Fibroblast of lung (primary cell): ENCODE data around the gene E2F2. TPM values are rescaled to one million over a fixed set of nuclear protein-coding genes. Genes with fewer than 3 reads are reported as not detected.

ENCODE experiments used
- DNase-seq, 2 donors: peaks; one replicate each; pipeline versions ENCODE4 v3.0.0 to v3.0.0-alpha.2; 2010; ENCODE audit warnings: low read depth in 2 of 2
- H2AFZ ChIP-seq: 2 replicates; pipeline ENCODE4 v1.5.1; 2012; ENCODE audit warnings: low read length, control low read depth, inconsistent platforms
- H3K27ac ChIP-seq: 2 replicates; pipeline ENCODE4 v1.5.1; 2011; ENCODE audit warnings: low read length, control low read depth; ENCODE audit not compliant: insufficient read depth
- H3K27me3 ChIP-seq: 2 replicates; pipeline ENCODE4 v1.5.1; 2011; ENCODE audit warnings: mild to moderate bottlenecking, low read length; ENCODE audit not compliant: control insufficient read depth, insufficient read depth
- H3K36me3 ChIP-seq: 2 replicates; pipeline ENCODE4 v1.5.1; 2011; ENCODE audit warnings: low read length; ENCODE audit not compliant: control insufficient read depth, insufficient read depth
- H3K4me1 ChIP-seq: 2 replicates; pipeline ENCODE4 v1.5.1; 2011; ENCODE audit warnings: low read length; ENCODE audit not compliant: control insufficient read depth, insufficient read depth; ENCODE audit errors: extremely low read depth
- H3K4me2 ChIP-seq: 2 replicates; pipeline ENCODE4 v1.5.1; 2011; ENCODE audit warnings: low read length, control low read depth; ENCODE audit not compliant: insufficient read depth; ENCODE audit errors: extremely low read depth
- H3K4me3 ChIP-seq, 4 experiments: fragments of 200-600 bp in 1 of 4; sonication (generic) in 1 of 4; replicated peaks in 1 of 4; 2 replicates each; pipeline ENCODE4 v1.5.1; 2011 to 2016; ENCODE audit warnings: low read length in 4 of 4, low read depth in 3 of 4, mild to moderate bottlenecking in 3 of 4, control low read depth in 2 of 4, inconsistent platforms in 1 of 4, mixed read lengths in 1 of 4; ENCODE audit not compliant: insufficient read depth in 1 of 4; ENCODE audit errors: control extremely low read depth in 1 of 4
- H3K79me2 ChIP-seq: 2 replicates; pipeline ENCODE4 v1.5.1; 2012; ENCODE audit warnings: mild to moderate bottlenecking, low read length, inconsistent platforms; ENCODE audit not compliant: control insufficient read depth, insufficient read depth
- H3K9ac ChIP-seq: 2 replicates; pipeline ENCODE4 v1.5.1; 2011; ENCODE audit warnings: mild to moderate bottlenecking, low read length, control low read depth; ENCODE audit not compliant: insufficient read depth
- H3K9me3 ChIP-seq: 2 replicates; pipeline ENCODE4 v1.5.1; 2012; ENCODE audit warnings: low read depth, low read length; ENCODE audit not compliant: control insufficient read depth, insufficient read depth
- H4K20me1 ChIP-seq: 2 replicates; pipeline ENCODE4 v1.5.1; 2011; ENCODE audit warnings: low read length; ENCODE audit not compliant: control insufficient read depth, insufficient read depth; ENCODE audit errors: extremely low read depth
- CTCF ChIP-seq, 2 donors: IDR thresholded peaks in 1 of 2; conservative IDR thresholded peaks in 1 of 2; 1 replicate in 1 of 2; 2 replicates in 1 of 2; pipeline ENCODE4 v1.5.1; 2011 to 2012; ENCODE audit warnings: low read length in 2 of 2, control low read depth in 1 of 2, inconsistent platforms in 1 of 2, low read depth in 1 of 2, mild to moderate bottlenecking in 1 of 2
- EZH2 ChIP-seq: IDR thresholded peaks from 2 replicates; pipeline ENCODE4 v1.5.1; 2012; ENCODE audit warnings: low read length, control low read depth, mild to moderate bottlenecking; ENCODE audit errors: missing control alignments
- polyA plus RNA-seq, 2 donors: library from polyadenylated mRNA; depleted of rRNA in 1 of 2; stranded (reverse) in 1 of 2; unstranded in 1 of 2; fragments of >200 nt; gene quantifications; 2 replicates each; pipeline ENCODE4 v1.2.1, GENCODE V29; 2011 to 2012; ENCODE audit warnings: missing spikeins in 1 of 2
- total RNA-seq: library from RNA; depleted of rRNA; stranded (reverse); fragments of >200 nt; gene quantifications from 2 replicates; pipeline ENCODE4 v1.2.1, GENCODE V29; 2014

E2F2 gene
- total and polyA plus RNA-seq, 2 donors (not counting 1 experiment from before 2014, with no cell fraction given): 0.17 to 0.26 TPM

DNA sequence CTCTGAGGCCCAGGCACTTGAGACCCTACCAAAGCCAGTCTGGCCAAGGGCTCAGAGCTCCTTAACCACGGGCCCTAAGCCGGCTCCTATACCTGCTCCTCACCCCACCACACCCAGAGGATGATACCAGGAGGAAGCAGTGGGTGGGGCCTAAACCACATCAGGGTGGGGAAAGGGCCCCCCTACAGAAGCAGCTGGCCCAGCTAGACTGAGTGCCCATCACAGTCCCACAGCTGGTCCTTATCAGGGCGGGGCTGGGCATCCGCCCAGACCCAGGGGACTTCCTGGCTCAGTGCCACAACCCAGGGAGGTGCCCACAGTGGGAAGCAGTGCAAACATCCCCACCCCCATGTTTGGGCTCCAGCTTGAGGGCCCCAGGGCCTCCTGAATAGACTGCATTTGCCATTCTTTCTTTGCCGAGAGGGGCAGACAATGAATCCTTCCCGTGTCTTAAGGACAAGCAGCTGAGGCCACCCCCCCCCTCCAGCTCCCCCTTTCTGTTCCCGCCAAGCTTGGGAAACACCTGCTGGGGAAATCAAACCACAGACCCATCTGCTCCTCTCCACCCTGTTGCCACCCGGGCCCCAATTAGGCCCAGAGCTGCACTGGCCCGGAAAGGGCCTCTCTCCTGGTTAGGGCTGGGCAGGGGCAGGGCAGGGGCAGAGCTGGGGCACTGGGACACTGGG is 6.2 kb downstream of the E2F2 start:
- Histone ChIP-seq H4K20me1 (no peaks in the 10 kb centered on the region), H3K9me3 (no peaks in the 10 kb centered on the region), H3K36me3 (no peaks in the 10 kb centered on the region), H3K4me2 (no peak overlapping the region), H3K27me3 (no peaks in the 10 kb centered on the region), H3K79me2 (no peaks in the 10 kb centered on the region), H3K4me3 (no peak overlapping the region), H2AFZ (no peak overlapping the region), H3K4me1 (peaks cover 8% of the 10 kb centered on the region), H3K27ac (no peak overlapping the region), H3K9ac (no peak overlapping the region)
- DNase-seq: no peak
- no peak for TF ChIP-seq EZH2
- no peak for TF ChIP-seq CTCF (conservative IDR thresholded peaks at IDR 0.05 in 1 of 2, IDR thresholded peaks at IDR 0.05 in 1 of 2; ENCODE audit: low read depth in 1 of 2, low read length in 2 of 2)

- no peak overlapping the region for H3K4me2 ChIP-seq
- TF ChIP-seq EZH2 (no peak), CTCF (conservative IDR thresholded peaks at IDR 0.05 in 1 of 2, IDR thresholded peaks at IDR 0.05 in 1 of 2; ENCODE audit: low read depth in 1 of 2, low read length in 2 of 2) (no peak)
- peaks cover 8% of the 10 kb centered on the region for H3K4me1 ChIP-seq
- no peak overlapping the region for H3K27ac ChIP-seq
- no peaks in the 10 kb centered on the region for H3K27me3 ChIP-seq
- no peak overlapping the region for H3K9ac ChIP-seq
- no peaks in the 10 kb centered on the region for H3K9me3 ChIP-seq
- no peaks in the 10 kb centered on the region for H4K20me1 ChIP-seq
- no peaks in the 10 kb centered on the region for H3K79me2 ChIP-seq
- H3K36me3 ChIP-seq: no peaks in the 10 kb centered on the region
- no peak overlapping the region for H3K4me3 ChIP-seq
- no peak for DNase-seq
- H2AFZ ChIP-seq: no peak overlapping the region
Measured at GRCh38 chr1:23524163-23524562, 6.9 kb downstream of the E2F2 start.

- Histone ChIP-seq H3K27me3 (no peaks in the 10 kb centered on the region), H3K4me2 (no peak overlapping the region), H3K9me3 (no peaks in the 10 kb centered on the region), H2AFZ (no peak overlapping the region), H3K79me2 (no peaks in the 10 kb centered on the region), H3K9ac (no peak overlapping the region), H3K36me3 (no peaks in the 10 kb centered on the region), H3K27ac (no peak overlapping the region), H3K4me1 (no peaks in the 10 kb centered on the region), H3K4me3 (no peak overlapping the region), H4K20me1 (no peaks in the 10 kb centered on the region)
- TF ChIP-seq CTCF (conservative IDR thresholded peaks at IDR 0.05 in 1 of 2, IDR thresholded peaks at IDR 0.05 in 1 of 2; ENCODE audit: low read depth in 1 of 2, low read length in 2 of 2): no peak
- TF ChIP-seq EZH2: no peak
- peak in 1 of 2 donors; percentile 49 for DNase-seq
Measured at GRCh38 chr1:23522244-23522982, 8.6 kb downstream of the E2F2 start.
